Measurements from ENCODE around the gene NCDN. TPM values are rescaled to one million over a fixed set of nuclear protein-coding genes. Genes with fewer than 3 reads are reported as not detected.

NCDN gene
- total RNA-seq, 1 experiment from 2014 or later = 39.2 TPM

GRCh38 chr1:35555601-35556477 is 1.8 kb upstream of the NCDN start (continued):
- no peak for TF ChIP-seq ZNF512 (CRISPR knock-in tag; IDR thresholded peaks at IDR 0.05; ENCODE audit: borderline replicate concordance)
- TF ChIP-seq RELA (CRISPR knock-in tag; IDR thresholded peaks at IDR 0.05; ENCODE audit: borderline replicate concordance) = no peak

DNA sequence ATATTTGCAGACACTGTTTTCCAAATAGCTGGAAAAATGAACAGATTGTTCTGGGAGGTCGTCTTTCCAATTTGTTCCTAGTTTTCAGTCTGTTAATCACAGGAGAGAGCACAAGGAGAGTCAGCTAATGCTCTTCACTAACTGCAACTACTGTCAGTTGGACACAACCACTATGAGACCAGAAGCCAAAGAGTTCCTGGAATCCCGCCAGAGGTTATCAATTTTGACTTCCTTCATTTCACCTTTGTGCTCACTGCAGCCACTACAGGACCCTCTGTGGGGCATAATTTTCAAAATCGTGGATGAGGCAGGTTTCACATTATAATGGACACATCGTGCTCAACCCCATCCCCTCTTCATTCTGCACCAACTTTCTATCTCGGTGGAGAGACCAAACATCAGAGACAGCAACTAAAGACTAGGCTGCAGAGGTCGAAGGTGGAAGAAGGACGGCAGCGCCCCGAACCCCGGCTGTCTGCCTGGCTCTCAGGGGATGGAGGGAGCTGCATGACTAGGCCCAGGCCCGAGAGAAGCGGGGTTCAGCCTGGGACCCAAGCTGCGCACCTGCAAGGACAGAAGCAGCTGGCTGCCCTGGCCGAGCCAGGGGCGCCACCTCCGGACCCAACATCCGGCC is 998 bp upstream of the NCDN start:
- Mint-ChIP-seq H3K27ac (peak overlapping the region; percentile 95), H3K36me3 (peaks cover 22% of the 10 kb centered on the region), H3K4me3 (peak overlapping the region; percentile 98), H3K9me3 (no peaks in the 10 kb centered on the region), H3K4me1 (peaks cover 41% of the 10 kb centered on the region), H3K27me3 (ENCODE audit: low read depth) (no peaks in the 10 kb centered on the region)
- ChIA-PET CTCF (interaction anchor here (0.7 to 1.5 kb wide), 9 partner anchors 8 to 213 kb away, joined by 3 to 8 read pairs (median 4); partner anchors contain the start of gene CLSPN), POLR2A (interaction anchor here (1.7 to 1.9 kb wide), 3 partner anchors 16 to 213 kb away, joined by 4 to 9 read pairs (median 4); partner anchors contain the start of genes CLSPN and TFAP2E)
- no peak for DNase-seq (ENCODE audit: low spot score)
- TF ChIP-seq CREB1 (CRISPR knock-in tag; IDR thresholded peaks at IDR 0.05) (no peak), ZNF671 (CRISPR knock-in tag; IDR thresholded peaks at IDR 0.05) (no peak)
- TF ChIP-seq, protein P1, sequence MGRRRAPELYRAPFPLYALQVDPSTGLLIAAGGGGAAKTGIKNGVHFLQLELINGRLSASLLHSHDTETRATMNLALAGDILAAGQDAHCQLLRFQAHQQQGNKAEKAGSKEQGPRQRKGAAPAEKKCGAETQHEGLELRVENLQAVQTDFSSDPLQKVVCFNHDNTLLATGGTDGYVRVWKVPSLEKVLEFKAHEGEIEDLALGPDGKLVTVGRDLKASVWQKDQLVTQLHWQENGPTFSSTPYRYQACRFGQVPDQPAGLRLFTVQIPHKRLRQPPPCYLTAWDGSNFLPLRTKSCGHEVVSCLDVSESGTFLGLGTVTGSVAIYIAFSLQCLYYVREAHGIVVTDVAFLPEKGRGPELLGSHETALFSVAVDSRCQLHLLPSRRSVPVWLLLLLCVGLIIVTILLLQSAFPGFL (CRISPR knock-in tag; IDR thresholded peaks at IDR 0.05; ENCODE audit: borderline replicate concordance) = 0 out of 2 replicates have a peak, but pooled peaks have one; percentile 46
- ATAC-seq = no peak

GRCh38 chr1:35557118-35557610 is 435 bp upstream of the NCDN start, which contains the start of gene KIAA0319L:
Gene KIAA0319L, minus strand, starts transcription at chr1:35557403. Its CDS starts 2,912 bp downstream, at chr1:35554491.
- peak within 1 kb of the TSS; percentile 98 for H3K4me3 Mint-ChIP-seq
- no peaks in the 10 kb centered on the region for H3K9me3 Mint-ChIP-seq
- CTCF ChIA-PET = interaction anchor here (0.6 to 1.5 kb wide), 10 partner anchors 9 to 589 kb away, joined by 3 to 8 read pairs (median 4); partner anchors contain the start of gene CLSPN
- H3K36me3 Mint-ChIP-seq = peaks cover 22% of the 10 kb centered on the region
- ATAC-seq (peak; percentile 64), DNase-seq (ENCODE audit: low spot score) (peak; percentile 78)
- peak; percentile 49; the same call in 1 of the 2 replicates for TF ChIP-seq TEAD1 (CRISPR knock-in tag; IDR thresholded peaks at IDR 0.05)
- TF ChIP-seq ZNF232 (CRISPR knock-in tag; IDR thresholded peaks at IDR 0.05) = peak; percentile 46; the same call in 1 of the 2 replicates
- TF ChIP-seq, protein P2, sequence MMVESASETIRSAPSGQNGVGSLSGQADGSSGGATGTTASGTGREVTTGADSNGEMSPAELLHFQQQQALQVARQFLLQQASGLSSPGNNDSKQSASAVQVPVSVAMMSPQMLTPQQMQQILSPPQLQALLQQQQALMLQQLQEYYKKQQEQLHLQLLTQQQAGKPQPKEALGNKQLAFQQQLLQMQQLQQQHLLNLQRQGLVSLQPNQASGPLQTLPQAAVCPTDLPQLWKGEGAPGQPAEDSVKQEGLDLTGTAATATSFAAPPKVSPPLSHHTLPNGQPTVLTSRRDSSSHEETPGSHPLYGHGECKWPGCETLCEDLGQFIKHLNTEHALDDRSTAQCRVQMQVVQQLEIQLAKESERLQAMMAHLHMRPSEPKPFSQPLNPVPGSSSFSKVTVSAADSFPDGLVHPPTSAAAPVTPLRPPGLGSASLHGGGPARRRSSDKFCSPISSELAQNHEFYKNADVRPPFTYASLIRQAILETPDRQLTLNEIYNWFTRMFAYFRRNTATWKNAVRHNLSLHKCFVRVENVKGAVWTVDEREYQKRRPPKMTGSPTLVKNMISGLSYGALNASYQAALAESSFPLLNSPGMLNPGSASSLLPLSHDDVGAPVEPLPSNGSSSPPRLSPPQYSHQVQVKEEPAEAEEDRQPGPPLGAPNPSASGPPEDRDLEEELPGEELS (CRISPR knock-in tag; IDR thresholded peaks at IDR 0.05) = peak; percentile 62; the same call in 1 of the 2 replicates
- TF ChIP-seq, protein P3, sequence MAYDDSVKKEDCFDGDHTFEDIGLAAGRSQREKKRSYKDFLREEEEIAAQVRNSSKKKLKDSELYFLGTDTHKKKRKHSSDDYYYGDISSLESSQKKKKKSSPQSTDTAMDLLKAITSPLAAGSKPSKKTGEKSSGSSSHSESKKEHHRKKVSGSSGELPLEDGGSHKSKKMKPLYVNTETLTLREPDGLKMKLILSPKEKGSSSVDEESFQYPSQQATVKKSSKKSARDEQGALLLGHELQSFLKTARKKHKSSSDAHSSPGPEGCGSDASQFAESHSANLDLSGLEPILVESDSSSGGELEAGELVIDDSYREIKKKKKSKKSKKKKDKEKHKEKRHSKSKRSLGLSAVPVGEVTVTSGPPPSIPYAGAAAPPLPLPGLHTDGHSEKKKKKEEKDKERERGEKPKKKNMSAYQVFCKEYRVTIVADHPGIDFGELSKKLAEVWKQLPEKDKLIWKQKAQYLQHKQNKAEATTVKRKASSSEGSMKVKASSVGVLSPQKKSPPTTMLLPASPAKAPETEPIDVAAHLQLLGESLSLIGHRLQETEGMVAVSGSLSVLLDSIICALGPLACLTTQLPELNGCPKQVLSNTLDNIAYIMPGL (CRISPR knock-in tag; IDR thresholded peaks at IDR 0.05) = peak; percentile 54; the same call in 1 of the 2 replicates
- TF ChIP-seq ZSCAN18 (CRISPR knock-in tag; IDR thresholded peaks at IDR 0.05) = no peak
- TF ChIP-seq ARID4B (CRISPR knock-in tag; IDR thresholded peaks at IDR 0.05; ENCODE audit: borderline replicate concordance) = peak; percentile 96; the same call in 1 of the 2 replicates
- no peak for TF ChIP-seq E2F5 (CRISPR knock-in tag; IDR thresholded peaks at IDR 0.05)
- peak; percentile 22 for TF ChIP-seq MYBL2 (CRISPR knock-in tag; IDR thresholded peaks at IDR 0.05)
- POLR2A ChIA-PET = interaction anchor here (1.7 to 1.9 kb wide), 3 partner anchors 16 to 213 kb away, joined by 4 to 9 read pairs (median 4); partner anchors contain the start of genes CLSPN and TFAP2E
- no peaks in the 10 kb centered on the region for H3K27me3 Mint-ChIP-seq (ENCODE audit: low read depth)
- H3K4me1 Mint-ChIP-seq = peaks cover 41% of the 10 kb centered on the region
- peak within 1 kb of the TSS; percentile 96 for H3K27ac Mint-ChIP-seq

All from WTC11 (cell line).